KBM-7 (cell line): Measurements from ENCODE around the gene EIF3L.
"Not testable (repeated sequence)": the region's sequence is repeated elsewhere in the genome, so short reads cannot be mapped to it uniquely, and the experiment has no call there.

Experiments used
- DNase-seq: peaks from one replicate; pipeline ENCODE4 v3.0.0-alpha.2; 2015
- in situ Hi-C: fragments of 300-500 bp; cut with MboI; formaldehyde crosslinking; loops from 2 replicates; pipeline ENCODE4 v1.14.3; 2020; ENCODE audit warnings: low sequenced_read_pairs, low pct_unique_long_range_greater_than_20kb, mixed read lengths

EIF3L gene

DNA sequence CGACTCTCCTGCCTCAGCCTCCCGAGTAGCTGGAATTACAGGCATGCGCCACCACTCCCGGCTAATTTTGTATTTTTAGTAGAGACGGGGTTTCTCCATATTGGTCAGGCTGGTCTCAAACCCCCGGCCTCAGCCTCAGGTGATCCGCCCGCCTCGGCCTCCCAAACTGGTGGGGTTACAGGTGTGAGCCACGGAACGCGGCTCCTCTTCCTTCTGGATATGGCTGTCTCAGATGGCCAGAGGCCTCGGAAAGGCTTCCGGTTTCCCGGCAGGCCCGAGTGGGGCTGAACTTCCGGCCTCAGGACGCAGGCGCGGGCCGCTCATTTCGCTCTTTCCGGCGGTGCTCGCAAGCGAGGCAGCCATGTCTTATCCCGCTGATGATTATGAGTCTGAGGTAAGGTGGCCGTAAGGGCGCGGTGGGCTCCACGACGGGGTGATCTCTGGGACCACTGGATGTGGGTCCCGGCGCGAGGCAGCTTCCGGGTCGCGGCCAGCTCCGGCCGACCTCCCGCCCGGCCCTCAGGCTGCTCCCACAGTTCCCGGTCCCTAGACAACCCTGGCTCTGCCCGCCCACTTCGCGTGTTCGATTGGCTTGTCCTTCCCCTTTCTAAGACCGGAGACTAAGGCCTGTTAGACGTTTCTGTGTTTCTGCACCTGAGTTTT is at the start of gene EIF3L:
Gene EIF3L, plus strand, starts transcription at position 331 of the 663 bp plus-strand sequence. Its CDS starts 31 bp downstream, at position 362.
- peak; percentile 92 for DNase-seq
- in situ Hi-C loops: no loop called here

DNA sequence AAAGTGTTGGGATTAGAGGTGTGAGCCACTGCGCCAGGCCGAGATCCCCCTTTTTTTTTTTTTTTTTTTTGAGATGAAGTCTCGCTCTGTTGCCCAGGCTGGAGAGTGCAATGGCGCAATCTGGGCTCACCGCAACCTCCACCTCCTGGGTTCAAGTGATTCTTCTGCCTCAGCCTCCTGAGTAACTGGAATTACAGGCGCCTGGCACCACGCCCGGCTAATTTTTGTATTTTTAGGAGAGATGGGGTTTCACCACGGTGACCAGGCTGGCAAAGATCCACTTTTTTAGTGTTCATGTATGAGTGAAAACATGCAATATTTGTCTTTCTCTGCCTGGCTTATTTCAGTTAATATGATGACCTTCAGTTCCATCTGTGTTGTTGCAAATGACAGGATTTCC is 49.2 kb upstream of the EIF3L start:
- DNase-seq, in situ Hi-C loops: not testable (repeated sequence)

DNA sequence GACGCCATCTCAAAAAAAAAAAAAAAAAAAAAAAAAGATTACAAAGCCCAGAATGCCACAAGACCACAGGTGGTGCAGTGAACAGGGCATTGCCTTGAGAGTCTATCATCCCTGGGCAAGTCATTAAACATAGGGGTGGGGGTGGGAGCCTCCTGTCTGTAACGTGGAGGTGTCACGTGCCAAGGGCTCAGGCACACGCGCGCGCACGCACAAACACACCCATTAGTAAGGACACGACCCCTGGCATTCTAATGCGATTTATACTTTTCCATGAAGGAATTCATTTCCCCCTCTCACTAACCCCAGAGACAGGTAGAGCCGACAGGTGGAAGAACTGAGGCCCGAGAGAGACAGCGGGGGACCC is 47.3 kb upstream of the EIF3L start:
- DNase-seq: peak; percentile 30
- in situ Hi-C loops: no loop called here

DNA sequence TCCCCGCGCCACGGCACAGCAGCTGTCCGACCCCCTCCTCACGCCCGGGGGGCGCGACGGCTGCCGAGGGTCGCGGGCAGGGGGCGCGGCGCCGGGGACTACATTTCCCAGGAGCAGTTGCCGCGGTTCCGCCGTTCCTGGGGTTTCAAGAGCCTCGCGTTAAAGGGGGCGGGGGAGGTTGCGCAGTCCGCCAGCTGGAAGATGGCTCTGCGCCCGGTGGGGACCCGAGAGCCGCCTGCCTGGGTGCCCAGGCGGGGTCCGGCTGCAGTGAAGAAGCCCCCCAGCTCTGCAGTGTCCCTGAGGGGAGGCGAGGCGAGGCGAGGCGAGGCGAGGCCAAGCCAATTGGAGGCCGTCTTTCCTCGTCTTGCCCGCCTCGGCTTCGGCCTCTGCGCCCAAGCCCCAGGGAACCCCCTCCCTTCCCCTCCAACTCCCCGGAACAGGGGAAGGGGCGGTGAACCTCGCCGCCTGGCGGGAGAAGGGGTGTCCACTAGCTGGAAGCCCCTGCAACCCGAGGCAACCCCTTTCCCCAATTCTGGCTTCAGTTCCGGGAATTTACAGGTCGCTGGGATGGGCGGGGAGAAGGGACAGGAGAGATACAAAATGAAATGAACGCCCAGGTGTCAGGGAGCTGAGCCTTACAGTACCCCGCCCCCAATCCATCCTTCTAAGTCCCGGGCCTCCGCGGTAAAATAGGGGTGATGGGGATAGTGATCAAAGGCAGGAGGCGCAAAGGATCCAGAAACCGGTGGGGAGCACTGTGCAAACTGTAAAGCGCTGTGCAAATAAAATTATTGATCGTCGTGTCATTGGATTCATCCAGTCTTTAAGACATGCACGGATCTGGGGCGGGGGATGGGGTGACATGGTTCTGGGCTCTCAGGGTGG is 46.7 kb upstream of the EIF3L start:
- in situ Hi-C loops: no loop called here
- peak; percentile 43 for DNase-seq

DNA sequence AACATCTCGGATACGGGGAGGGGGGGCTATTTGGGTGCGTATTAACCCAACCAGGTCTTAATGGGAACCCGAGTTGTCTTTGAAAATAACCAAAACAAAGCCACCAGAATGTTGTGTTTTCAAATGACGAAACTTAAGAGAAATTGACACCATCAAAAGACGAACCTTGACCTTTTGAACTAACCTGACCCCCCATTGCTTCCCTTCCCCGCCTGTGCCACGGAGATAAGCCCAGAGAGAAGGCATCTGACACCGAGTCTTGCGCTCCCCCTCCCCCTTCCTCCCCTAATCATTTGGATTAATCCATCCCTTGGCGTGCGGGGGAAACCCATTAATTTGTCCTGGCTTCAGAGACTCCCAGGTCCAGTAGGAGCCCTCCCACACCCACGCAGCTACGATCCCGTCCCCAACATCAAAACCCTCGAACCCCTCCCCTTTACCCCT is 46.0 kb upstream of the EIF3L start:
- no peak for DNase-seq
- in situ Hi-C loops: no loop called here

DNA sequence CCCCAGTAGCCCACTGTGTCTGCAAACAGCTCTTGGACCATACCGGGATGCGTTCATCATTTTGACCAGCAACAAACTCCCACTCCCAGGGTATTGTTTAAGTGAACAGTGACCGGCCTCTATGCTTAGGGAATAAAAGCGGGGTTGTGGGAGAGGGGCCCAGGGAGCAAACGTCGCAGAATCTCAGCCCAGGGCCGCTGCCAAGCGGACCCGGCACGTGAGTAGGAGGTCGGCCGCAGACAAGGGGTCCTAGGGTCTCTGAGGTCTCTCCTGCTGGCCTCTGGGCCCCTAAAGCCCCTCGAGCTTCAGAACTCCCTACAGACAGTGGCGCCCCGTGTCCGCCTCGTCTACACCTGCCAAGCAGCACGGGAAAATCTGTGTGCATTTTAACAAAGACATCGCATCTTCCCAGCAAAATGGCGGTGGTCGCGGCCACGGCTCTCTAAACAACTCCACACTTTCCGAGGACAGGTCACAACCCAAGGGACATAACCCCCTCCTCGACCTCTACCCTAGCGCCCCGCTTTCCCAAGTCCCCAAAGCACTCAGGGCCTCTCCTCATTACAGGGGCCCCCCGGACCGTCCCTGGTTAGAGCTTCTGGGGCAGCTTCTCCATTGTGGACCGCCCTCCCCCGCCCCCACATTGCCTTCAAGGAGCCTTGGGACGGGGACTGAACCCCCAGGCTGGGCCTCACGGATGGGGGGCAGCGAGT is 45.4 kb upstream of the EIF3L start:
- no peak for DNase-seq
- in situ Hi-C loops: no loop called here

DNA sequence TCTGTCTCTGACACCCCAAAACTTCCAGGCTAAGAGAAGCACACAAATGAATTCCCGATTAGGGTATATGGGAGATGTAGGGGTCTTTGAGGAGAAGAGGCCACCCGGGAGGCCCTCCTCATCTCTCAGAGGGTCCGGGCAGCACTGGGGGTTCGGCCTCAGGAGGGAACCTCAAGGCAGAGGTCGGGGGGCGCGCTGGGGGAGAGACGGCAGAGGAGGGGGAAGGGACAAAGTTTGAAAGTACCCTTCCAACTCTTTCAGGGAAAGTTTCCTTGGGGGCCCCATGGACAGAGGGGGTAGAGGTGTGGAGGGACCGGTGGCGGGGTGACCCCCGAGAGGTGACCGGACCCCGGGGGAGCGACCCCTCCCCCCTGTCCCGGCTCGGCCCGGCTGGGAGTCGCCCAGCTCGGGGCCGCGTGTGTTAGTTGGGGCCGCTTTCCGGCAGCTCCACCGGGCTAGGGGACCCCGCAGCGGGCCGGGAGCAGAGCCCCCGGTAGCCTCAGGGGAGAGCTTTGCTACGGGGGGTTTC is 44.8 kb upstream of the EIF3L start:
- in situ Hi-C loops: no loop called here

DNA sequence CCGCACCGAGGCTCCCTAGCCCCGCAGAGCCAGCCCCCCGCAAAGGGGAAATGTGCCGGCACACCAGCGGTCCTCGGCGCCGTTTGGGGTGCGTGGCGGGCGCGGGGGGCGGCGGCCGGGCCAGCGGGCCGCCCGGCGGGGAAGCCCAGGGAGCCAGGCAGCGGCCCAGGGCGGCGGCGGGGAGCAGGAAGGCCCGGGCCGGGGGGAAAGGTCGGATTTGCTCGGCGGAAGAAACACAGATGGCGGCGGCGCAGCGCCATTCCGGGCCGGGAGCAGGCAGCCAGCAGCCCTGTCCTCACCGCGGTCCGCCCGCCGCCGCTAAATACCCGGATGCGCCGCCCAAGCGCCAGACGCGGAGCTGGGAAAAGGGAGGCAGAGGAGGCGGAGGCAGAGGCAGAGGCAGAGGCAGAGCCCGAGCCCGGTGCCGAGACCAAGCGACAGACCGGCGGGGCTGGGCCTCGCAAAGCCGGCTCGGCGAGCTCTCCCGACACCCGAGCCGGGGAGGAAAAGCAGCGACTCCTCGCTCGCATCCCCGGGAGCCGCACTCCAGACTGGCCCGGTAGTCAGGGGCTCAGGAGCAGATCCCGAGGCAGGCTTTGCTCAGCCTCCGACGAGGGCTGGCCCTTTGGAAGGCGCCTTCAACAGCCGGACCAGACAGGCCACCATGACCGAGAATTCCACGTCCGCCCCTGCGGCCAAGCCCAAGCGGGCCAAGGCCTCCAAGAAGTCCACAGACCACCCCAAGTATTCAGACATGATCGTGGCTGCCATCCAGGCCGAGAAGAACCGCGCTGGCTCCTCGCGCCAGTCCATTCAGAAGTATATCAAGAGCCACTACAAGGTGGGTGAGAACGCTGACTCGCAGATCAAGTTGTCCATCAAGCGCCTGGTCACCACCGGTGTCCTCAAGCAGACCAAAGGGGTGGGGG is 44.1 kb upstream of the EIF3L start:
- DNase-seq: no peak
- in situ Hi-C loops: no loop called here

More for the DNA sequence above, 44.8 kb upstream of the EIF3L start:
- DNase-seq: no peak

DNA sequence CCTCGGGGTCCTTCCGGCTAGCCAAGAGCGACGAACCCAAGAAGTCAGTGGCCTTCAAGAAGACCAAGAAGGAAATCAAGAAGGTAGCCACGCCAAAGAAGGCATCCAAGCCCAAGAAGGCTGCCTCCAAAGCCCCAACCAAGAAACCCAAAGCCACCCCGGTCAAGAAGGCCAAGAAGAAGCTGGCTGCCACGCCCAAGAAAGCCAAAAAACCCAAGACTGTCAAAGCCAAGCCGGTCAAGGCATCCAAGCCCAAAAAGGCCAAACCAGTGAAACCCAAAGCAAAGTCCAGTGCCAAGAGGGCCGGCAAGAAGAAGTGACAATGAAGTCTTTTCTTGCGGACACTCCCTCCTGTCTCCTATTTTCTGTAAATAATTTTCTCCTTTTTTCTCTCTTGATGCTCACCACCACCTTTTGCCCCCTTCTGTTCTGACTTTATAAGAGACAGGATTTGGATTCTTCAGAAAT is 43.4 kb upstream of the EIF3L start:
- in situ Hi-C loops: no loop called here
- no peak for DNase-seq

DNA sequence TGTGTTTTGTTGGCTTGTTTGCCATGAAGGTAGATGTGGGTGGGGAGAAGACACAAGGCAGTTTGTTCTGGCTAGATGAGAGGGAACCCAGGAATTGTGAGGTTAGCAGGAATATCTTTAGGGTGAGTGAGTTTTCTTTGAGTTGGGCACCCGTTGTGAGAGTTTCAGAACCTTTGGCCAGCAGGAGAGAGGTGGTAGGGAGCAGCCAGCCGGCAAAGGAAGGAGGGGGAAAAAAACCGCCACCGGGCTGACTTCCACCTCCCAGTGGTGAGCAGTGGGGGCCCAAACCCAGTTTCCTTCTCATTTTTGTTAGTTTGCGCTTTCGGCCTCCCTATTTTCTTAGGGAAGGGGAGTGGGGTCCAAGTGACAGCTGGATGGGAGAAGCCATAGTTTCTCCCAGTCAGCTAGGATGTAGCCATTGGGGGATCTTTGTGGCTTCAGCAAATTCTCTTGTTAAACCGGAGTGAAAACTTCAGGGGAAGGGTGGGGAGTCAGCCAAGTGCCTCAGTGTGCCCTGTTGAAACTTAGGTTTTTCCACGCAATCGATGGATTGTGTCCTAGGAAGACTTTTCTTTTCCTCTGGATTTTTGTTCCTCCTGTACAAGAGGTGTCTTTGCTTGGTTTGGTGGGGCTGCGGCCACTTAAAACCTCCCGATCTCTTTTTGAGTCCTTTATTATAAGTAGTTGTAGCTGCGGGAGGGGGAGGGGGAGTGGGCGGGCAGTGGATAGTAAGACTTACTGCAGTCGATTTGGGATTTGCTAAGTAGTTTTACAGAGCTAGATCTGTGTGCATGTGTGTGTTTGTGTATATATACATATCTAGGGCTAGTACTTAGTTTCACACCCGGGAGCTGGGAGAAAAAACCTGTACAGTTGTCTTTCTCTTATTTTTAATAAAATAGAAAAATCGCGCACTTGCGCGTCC is 42.5 kb upstream of the EIF3L start:
- in situ Hi-C loops: no loop called here
- peak; percentile 48 for DNase-seq

DNA sequence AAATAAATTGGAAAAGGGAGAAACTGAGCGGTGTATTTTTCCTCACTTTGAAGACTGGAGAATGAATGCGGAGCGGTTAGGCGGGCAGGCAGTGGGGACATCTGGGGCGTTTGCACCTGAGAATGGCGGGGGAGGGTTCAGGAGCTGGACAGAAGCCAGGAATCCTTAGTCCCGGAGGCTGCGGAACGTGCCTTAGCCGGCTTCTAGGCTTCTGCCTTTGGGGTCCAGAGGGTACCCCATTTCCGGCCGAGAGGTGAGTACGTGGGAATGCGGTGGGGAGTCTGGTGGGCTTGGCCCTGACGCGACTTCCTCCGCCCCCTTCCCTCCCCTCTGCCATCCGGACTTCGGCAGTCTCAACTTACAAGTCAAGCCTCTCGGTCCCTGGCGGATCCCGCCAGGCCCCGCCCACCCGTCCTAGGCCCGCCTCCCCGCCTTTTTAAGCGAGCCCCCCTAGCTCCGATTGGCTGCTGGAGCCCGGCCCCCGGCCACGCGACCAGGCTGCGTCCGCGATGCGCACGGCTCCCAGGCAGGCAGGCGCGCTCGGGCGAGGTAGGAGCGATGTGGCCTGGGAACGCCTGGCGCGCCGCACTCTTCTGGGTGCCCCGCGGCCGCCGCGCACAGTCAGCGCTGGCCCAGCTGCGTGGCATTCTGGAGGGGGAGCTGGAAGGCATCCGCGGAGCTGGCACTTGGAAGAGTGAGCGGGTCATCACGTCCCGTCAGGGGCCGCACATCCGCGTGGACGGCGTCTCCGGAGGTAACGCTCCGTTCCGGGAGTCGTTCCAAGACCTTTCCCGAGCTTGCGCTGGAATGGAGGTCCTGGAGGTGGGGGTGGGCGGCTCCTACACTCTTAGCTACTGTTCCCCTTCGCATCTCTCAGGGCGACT is 41.6 kb upstream of the EIF3L start, which contains the start of gene GCAT:
Gene GCAT, plus strand, starts transcription at position 525 of the 884 bp plus-strand sequence. Its CDS starts 34 bp downstream, at position 559.
- in situ Hi-C loops: no loop called here
- DNase-seq: peak; percentile 94

DNA sequence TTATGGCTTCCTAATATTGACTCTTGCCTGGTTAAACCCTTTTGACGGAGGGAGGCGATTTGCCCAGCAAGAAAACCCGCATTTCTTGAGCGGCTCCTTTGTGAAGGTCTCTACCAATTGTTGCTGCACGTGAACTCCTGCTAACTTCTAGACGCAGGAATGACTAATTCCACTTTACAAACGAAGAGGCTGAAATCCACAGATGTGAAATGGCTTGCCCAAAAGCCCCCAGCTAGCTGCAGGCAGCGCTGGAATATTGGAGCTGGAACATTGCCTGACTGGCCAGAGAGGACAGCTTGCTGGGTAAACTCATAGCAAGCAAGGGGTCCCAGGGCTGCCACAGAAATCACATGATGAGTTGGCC is 40.9 kb upstream of the EIF3L start:
- in situ Hi-C loops: no loop called here
- DNase-seq: no peak

DNA sequence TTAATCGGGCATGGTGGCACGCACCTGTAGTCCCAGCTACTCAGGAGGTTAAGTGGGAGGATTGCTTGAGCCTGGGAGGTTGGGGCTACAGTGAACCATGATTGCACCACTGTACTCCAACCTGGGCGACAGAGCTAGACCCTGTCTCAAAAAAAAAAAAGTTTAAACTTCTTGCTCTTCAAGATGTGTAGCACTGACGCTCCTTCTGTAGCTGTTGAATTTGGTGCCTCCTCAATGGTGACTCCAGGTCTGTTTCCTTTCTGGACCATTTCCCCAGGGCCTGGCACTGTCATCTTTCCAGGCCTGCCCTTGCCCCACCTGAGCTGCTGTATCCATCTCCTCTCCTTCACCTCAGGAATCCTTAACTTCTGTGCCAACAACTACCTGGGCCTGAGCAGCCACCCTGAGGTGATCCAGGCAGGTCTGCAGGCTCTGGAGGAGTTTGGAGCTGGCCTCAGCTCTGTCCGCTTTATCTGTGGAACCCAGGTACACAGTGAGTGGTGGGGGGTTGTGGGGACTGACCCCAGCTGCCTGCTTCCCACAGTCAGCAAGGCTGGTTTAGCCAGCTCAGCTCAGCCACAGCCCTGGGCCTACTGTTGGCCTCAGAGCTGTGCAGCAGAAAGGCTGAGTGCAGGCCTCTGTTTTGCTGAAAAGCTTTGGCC is 39.4 kb upstream of the EIF3L start:
- in situ Hi-C loops: no loop called here
- DNase-seq: no peak

DNA sequence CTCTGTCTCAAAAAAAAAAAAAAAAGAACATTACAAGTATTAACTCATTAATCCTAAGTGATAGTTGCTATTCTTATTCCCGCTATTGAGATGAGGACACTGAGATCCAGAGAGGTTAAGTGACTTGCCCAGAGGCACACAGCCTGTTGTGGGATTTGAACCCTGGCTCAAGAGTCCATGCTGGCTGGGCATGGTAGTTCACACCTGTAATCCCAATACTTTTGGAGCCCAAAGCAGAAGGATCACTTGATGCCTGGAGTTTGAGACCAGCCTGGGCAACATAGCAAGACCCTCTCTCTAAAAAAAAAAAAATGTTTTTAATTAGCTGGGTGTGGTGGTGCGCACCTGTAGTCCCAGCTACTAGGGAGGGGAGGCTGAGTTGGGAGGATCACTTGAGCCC is 37.4 kb upstream of the EIF3L start:
- in situ Hi-C loops: no loop called here
- DNase-seq: no peak

DNA sequence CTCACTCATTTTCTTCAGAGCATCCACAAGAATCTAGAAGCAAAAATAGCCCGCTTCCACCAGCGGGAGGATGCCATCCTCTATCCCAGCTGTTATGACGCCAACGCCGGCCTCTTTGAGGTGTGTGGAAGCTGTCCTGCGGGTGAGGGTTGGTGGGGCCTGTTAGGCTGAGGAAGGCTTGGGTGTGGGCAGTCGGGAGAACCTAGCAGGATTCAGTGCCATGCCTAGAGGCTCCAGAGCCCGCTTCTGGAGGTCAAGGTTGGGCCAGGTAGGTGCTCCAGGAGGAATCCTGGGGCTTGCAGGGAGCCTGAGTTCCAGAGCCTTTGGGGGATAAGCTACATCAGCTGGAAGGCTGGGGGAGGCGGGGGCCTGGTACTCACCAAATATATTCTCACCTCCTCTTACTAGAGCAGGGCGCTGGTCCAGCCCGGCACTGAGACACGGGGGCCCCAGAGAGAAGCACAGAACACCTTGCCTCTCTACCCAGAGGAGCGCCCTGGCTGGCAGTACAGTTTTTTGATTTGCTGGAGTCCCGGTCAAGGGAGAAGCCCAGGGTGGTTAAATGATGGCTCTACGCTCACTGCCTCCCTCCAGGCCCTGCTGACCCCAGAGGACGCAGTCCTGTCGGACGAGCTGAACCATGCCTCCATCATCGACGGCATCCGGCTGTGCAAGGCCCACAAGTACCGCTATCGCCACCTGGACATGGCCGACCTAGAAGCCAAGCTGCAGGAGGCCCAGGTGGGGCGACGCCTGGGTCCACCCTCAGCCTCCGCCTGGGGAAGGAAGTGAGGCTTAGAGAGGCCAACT is 36.1 kb upstream of the EIF3L start:
- in situ Hi-C loops: no loop called here
- no peak for DNase-seq
